Hematopoietic multipotent progenitor cell treated with erythropoietin and hydrocortisone succinate and interleukin-3 and kit ligand, for 15 days (in vitro differentiated cells): ENCODE measurements around the gene EPC1.
"Not testable (repeated sequence)": the region's sequence is repeated elsewhere in the genome, so short reads cannot be mapped to it uniquely, and the experiment has no call there.

Source experiments
- DNase-seq: peaks from one replicate; pipeline ENCODE4 v3.0.0-alpha.2; 2015; ENCODE audit warnings: low spot score

EPC1 gene

DNA sequence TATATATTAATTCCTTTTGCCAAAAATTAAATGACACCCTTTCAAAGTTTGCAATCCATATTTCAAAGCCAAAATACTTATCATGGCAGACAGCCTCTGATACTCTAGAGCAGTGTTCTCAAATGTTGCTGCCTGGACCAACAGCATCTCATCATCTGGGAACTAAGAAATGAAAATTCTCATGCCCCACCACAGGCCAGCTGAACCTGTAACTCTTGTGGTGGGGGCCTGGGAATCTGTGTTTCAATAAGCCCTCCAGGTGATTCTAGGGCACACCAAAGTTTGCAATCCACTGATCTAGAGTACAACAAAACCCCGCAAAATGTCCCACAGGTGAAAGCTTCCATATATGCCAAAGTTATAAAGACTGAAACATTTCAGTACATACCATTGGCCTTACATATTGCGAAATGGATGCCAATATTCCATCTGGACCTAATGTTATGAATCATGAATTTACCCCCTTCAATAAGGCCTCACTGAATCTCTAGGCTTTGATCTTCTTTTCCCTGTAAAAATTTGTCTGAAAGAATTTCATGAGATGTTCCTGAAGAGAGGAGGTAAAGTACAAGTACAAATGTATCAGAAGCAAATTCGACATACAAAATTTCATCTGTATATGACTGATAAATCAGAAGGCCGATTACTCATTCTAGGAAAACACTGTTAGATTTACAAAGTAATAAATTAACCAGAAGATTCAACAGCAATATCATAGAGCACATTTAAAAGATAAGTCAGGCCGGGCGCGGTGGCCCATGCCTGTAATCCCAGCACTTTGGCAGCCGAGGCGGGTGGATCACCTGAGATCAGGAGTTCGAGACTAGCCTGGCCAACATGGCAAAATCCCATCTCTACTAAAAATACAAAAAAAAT, 25.3 kb upstream of the EPC1 start:
- DNase-seq: no peak

DNA sequence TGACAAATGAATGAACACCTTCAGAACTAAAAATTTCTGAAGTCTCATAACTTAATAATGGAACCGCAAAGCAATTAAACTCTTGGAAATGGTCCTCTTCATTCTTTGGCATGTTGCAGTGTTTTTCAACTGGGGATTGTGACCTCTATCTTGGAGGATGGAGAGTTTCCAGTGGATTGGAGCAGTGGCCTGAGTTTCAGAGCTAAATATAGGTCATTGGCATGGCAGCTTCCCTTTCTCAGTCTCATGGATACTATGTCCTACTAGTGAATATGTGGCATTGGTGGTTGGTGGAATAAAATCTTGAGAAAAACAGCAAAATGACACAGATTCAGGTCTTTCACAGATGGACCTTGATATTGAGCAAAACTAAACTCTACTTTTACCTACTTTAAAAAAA, 24.1 kb upstream of the EPC1 start:
- DNase-seq: no peak

DNA sequence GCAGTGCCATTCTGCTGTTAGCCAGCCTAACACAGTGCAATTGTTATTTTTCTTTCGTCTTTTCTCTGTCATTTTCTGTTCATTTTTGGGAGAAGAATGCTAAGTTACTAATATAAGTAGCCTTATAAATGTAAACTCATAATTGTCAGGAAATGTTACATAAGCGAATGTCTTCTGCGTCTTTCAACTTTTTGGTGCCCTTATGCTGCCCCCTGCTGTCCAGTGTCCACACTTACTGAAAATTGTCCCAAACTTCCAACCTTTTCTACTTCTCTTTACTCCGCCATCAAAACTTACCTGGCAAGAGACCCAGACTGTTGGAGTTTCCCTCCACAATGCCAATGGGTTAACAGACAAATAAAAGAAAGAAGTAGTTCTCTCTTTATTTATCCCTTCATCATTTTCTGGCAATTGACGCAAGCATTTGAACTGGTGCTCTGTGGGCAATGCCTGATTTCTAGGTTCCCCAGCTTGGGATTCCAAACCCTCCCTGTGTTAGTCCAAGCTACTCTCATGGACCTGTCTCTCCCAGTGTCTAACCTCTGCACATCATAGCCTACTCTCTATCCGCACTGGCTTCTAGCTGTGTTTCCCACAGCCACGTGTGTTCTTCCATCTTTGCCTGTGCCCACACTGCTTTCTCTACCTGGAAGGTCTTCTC, 21.0 kb upstream of the EPC1 start:
- peak; percentile 86 for DNase-seq

DNA sequence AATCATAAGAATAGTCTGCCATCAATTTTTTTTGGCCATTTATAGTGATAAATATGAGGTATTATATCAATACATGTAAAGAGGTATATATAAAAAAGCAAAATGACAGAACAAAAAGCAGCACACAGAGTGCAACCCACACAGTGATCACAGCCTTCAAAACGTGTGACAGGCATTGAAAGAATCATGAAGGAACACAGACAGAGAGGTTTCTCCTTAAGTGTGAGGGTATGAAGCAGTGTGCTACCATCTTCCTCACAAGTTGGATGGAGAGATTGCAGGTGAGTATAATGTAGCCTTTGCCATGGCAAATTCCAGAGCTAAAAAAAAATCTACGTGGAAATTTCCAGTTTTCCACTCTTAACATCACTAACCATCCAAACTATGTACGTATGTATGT, 19.6 kb upstream of the EPC1 start:
- no peak for DNase-seq

DNA sequence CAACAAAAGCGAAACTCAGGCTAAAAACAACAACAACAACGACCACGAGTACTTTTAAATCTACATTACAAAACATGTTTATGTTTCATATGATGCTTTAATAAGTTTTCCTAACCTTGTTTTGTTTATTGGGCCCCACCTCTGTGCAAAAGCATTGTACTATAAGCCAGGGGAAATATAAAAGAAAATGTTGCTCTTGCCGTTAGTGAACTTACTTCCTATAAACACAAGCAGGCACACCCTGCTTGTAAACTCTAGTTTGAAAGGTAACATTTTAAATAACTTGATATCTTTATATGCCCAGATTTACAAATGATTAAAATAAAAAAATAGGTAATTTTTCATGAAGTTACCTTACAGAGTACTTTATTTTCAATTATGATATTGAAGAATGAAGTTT, 19.2 kb upstream of the EPC1 start:
- no peak for DNase-seq

DNA sequence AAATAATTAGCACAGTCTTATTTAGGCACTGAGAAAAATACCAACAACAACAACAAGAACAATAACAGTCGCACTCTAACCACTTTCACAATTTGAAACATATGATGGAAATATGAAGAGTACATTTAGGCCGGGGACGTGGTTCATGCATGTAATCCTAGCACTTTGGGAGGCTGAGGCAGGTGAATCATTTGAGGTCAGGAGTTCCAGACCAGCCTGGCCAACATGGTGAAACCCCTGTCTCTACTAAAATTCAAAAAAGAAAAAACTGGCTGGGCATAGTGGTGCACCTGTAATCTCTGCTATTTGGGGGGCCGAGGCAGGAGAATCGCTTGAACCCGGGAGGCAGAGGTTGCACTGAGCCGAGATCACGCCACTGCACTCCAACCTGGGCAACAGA, 18.4 kb upstream of the EPC1 start:
- not testable (repeated sequence) for DNase-seq

DNA sequence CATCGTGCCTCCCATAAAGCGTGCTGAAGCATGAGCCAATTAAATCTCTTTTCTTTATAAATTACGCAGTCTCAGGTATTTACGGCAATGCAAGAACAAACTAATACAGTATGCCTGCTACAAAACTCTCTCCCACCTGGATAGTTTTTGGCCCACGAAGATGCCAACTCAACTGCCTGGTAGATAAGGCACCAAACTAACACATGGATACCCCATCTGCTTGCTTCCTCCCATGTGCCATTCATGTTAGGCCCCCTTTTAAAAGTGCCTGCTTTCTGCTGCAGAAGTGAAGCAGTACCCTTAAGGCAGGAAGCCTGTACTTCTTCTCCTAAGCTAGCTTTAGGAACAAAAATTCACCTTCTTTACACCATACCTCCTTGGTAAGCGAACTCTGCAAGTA, 15.6 kb upstream of the EPC1 start:
- no peak for DNase-seq

DNA sequence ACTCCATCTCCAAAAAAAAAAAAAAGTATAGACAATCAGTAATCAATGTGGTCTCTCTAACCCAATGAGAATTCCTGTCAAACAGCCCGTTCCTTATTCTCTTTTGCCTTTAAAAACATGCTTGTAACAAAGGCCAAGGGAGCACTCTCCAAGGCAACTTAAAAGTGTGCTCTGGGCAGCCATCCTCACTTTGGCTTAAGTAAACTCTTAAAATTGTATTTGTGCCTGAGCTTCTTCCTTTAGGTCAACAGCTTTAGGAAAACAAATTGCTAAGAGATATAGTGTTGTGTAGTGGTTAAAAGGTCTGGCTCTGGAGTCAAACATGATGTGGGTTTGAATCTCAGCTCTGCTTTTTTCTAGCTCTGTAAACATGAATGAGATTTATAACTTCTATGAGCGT, 13.9 kb upstream of the EPC1 start:
- DNase-seq: no peak

DNA sequence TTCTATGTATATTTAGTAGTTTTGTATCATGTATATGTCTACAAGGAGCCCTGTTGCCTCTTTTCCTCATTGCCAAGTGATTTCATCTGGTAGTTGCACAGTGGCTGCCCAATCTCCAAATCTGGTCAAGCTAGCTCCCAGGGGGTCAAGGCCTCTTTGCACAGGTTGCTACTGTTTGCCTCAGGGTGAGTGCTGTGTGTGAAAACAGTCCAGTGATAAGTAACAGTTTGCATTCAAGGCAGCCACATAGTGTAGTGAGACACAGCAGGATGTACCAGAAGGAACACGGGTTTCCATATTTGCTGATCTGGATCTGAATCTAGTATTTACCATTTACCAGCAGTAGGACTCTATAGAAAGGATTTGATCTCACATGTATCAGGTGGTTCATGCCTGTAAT, 13.3 kb upstream of the EPC1 start:
- DNase-seq: no peak

DNA sequence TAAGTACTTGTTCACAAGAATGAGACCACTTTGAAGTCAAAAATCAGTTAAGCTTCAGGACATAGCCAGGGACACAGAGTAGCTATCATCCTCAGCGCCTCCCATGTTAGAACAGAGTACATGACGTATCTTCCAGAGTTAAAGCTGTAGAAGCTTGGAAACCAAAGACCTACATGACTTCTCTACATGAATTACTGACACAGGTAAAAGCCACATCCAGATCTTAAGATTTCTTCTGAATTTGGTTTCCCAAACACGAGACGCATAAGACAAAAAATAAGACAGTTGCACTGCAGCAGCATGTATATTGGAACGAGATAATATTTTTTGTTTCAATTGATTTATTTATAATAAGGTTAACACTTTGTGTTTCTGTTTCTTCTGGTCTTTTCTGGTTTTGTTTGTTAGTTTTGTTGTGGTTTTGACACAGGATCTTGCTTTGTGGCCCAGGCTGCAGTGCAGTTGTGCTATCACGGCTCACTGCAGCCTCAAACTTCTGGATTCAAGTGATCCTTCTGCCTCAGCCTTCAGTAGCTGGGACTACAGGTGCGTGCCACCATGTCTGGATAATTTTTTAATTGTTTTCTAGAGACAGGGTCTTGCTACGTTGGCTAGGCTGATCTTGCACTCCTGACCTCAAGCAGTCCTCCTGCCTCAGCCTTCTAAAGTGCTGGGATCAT, 10.2 kb upstream of the EPC1 start:
- DNase-seq: no peak

DNA sequence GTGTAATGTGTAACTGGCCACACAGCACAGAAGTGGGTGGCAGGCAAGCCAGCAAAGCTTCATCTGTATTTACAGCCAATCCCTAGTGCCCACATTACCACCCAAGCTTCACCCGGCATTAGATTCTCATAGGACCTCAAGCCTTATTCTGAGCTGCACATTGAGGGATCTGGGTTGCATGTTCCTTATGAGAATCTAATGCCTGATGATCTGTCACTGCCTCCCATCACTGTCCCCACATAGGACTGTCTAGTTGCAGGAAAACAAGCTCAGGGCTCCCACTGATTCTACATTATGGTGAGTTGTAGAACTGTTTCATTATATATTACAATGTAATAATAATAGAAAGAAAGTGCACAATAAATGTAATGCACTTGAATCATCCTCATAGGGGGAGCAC, 7.7 kb upstream of the EPC1 start:
- DNase-seq: not testable (repeated sequence)

DNA sequence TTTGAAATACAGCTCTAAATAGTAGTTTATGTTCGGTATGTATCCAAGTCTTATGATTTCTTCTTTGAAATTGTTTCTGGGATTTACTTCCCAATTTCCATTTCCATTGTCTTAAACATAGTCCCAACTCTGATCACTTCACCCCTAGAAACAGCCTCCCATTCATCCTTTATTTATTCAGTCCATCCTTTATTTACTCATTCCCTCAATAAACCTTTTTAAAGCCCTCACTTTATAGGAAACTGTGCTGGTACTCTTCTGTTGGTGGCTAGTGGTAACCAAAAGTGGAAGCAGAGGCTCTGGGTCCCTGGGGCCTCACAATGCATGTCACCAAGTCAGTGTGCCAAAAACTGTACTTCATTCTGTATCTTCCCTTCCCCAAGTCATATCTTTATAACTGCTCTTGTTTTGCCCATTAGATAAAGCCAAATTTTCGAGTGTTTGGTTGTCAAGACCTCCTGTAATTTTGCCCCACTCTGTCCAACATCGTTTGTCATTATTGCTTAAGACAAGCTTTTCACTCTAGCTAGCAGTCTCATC, 3.9 kb upstream of the EPC1 start:
- no peak for DNase-seq

DNA sequence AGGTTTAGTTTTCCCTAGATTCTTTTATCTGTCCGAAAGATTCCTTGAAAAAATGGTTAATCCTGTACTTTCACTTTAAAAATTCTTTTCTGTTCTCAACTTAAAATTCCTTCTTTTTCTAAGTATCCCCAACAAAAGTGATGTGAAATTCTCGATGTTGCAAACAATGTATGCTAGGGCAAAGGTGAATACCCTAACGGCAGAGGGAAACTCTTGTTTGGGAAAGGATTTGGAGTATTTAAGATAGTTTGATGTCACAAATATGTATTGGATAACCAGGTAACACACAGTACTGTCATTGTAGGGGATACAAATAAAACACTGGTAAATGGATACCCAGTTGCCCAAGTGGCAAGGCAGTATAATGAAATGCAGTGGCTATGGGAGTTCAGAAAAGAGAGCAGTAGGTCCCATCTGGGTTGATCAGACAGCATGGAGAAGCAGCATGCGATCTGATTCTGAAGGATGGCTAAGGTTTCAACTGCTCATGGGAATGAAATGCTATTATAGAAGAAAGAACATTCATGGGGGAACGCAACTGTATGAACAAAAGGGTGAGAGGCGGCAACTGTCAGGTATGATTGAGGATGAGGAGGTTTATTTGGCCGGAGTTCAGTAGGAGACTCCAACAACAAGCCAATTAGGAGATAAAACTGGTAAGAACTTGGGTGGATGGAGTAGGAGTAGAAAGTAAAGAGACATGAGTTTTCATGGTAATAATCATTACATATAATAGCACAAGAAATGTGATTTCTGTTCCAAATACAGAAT, 3.2 kb upstream of the EPC1 start:
- no peak for DNase-seq

DNA sequence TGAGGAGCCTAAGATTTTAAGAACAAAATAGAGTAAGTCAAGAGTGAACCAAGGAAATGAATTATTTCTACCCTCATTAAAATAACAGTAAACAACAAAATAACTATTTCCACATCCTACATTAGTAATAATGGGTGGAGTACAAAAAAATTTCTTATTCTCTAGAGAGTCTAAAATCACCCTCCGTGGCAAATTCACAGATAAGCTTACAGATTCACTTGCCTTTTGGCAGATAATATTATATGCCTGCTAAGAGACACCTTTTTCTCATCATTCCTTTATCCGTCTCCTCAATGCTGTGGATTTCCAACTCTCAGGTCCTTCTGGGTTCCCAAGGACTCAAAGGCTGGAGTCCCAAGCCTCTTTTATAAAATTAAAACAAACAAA, 2.2 kb upstream of the EPC1 start:
- DNase-seq: no peak

DNA sequence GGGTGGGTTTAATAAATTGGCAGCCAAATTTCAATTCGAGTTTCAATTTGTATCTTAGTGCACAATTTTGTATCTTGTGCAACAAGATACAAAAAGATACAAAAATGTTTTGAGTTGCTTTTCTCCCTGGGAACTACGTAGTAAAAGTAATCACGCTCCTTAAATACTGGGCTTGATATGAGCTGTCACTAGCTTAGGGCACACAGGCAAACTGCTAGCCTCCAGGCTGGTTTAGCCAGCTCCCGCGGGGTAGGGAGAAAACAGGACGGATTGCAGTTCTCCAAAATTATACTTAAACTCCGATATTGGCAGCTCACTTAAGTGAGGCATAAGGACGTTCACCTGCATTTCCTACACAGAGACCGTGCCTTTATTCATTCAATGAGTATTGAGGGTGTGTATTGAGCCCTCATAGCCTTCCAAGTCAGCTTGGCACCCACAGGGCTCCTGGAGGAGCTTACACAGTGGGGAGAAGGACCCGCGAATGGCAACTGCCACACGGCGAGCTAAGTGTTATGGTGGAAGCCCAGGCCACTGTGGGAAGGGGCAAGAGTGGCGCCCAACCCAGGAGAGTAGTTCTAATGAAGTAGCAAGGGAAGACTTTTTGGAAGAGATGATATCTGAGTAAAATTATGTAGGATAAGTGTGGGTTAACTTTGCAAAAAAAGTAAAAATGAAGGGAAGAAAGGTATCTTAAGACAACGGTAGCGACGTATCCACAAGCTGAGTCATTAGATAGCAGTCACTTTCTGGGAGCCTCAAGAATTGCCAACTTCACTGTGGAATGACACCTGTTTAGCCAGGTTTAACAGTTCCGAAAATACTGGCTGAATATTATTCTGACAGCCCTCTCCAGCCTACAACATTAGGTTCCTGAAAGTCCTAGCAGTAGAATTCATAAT, 1.6 kb upstream of the EPC1 start:
- DNase-seq: no peak

DNA sequence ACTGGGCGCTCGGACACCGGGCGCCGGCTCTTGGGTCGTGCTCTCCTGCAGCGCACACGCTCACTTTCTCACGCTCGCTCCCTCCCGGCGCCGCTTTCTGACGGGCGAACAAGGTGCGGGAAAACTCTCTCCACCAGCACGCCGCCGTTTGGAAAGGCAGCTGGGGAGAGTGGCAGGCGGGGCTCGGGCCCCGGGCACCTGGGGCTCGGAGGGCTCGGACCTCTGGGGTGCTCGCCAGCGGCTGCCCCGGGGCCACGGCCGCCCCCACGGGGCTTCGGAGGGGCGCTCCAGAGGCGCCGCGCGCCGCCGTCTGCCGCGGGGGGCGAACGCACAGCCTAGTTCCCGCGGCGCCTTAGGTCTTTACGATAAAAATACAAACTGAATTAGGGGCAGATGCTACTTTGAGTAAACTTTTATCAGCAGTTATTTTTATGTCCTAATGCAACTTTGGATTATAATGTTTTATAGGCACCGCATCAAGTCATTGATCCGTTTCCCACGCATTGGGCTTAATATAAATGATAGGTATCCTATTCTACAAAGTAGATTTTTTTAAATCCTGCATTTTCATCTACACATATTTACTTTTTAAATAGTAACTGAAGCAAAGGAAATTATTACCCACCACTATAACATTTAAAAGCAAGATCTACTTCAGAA, 535 bp upstream of the EPC1 start:
- peak; percentile 43 for DNase-seq

DNA sequence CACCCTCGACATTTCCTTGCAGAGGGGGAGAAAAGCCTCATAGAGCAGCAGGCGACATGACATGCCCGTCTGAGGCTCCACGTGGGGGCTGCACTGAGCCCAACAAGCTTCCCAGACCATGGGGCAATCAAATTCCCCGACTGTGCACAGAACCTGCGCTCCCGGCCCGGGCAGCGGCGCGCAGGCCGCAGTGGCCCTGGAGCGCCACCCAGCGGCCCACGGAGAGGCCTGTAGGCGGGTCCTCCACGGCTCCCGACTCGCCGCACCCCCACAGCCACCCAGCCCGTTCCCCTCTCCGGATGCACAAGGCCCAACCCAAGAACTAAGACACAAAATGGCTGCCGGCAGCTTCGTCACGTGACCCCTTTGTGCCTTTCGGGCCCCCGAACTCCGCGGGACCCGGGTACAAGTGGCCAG, 816 bp downstream of the EPC1 start:
- peak; percentile 95 for DNase-seq

DNA sequence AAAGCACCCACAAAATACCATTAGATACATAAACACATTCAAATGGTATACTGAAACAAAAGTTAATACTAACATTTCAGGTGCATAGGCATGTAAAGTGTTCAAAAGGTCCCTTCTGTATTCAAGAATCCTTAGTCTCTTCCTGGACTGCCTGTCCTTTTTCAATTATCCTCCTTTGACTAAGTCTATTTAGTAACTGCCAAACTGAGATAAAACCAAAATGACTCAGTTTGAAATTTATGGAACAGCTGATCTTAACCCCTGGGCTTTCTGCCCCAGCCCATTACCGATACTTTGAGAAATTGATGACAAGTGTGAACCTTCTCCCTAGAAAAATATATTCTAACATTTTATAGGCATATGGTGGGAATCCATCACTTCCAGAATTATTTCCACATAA, 5.4 kb downstream of the EPC1 start:
- no peak for DNase-seq

DNA sequence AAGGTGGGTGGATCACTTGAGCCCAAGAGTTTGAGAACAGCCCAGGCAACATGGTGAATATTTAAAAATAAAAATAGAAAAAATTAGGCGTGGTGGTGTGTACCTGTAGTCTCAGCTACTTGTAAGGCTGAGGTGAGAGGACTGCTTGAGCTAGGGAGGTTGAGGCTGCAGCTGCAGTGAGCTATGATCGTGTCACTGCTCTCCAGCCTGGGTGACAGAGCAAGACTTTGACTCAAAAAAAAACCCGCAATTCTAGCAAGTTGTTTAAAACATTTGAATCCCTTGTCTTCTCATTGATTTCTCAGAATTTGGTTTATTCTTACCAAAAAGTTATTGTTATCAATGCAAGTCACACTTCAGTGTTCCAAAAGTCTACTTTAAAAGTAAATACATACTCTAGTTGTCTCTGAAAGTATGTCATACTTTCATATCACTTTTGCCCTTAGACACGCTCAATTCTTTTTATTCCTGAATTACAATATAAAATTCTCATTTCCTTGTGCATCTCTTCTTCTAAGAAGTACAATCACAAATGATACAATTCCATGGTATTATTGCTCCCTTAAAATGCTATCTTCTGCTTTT, 6.3 kb downstream of the EPC1 start:
- no peak for DNase-seq

DNA sequence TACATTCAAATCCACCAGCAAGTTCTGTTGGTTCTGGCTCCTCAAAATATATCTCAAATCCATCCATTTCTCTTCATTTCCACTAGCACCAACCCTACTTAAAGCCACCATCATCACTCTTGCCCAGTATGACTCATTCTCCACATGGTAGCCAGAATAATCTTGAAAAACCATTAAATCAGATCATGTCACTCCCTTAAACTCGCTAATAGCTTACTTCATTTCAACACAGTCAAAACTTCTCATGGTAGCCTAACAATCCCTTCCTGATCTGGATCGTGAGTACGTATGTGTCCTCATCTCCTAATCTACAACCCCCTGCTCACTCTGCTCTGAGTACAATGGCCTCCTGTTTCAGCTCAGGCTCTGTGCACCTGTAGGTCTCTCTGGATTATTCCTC, 8.7 kb downstream of the EPC1 start:
- DNase-seq: no peak
